HG03039 (cell line): Measurements from ENCODE around the gene NHLH1.

ENCODE experiments used
- ATAC-seq: cut with Tn5 transposase; IDR thresholded peaks from one replicate; pipeline ENCODE4 v1.9.1; 2021; ENCODE audit warnings: mild to moderate bottlenecking, moderate library complexity; ENCODE audit not compliant: unreplicated experiment

NHLH1 gene

DNA sequence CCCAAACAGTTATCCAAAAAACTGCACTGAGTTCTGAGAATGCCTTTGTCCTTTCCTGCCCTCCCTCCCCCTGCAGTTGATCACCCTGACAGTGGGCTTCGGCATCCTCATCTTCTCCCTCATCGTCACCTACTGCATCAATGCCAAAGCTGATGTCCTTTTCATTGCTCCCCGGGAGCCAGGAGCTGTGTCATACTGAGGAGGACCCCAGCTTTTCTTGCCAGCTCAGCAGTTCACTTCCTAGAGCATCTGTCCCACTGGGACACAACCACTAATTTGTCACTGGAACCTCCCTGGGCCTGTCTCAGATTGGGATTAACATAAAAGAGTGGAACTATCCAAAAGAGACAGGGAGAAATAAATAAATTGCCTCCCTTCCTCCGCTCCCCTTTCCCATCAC is 8.8 kb upstream of the NHLH1 start:
- ATAC-seq, result no peak

DNA sequence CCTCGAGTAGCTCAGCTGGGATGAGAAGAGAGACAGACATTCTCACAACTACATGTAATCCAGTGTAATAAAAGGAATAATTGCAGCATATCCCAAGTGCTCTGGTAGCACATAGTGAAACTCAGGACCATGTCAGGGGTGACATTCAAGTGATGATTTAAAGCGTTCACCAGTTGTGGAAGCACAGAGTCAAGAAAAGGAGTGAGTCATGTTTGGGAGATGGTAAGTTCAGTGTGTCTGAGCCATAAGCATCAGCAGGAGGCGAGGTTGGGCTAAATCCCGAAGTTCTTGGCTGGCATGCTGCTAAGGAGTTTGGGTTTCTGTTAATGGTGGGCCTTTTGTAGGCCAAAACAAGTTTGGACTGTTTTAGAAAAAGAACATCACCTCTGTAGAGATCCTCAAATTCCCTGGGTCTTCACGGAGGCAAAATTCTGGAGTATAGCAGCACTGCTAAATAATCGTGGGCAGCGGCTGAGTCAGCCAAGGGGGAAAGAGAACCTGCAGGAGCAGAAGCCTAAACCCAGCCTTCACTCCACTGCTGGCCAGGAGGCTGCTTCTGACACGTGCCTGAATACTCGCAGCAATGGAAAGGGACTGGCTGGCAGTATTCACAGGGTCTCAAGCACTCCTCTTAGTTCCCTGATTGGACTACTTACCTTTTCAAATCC is 7.2 kb upstream of the NHLH1 start:
- ATAC-seq, result no peak

DNA sequence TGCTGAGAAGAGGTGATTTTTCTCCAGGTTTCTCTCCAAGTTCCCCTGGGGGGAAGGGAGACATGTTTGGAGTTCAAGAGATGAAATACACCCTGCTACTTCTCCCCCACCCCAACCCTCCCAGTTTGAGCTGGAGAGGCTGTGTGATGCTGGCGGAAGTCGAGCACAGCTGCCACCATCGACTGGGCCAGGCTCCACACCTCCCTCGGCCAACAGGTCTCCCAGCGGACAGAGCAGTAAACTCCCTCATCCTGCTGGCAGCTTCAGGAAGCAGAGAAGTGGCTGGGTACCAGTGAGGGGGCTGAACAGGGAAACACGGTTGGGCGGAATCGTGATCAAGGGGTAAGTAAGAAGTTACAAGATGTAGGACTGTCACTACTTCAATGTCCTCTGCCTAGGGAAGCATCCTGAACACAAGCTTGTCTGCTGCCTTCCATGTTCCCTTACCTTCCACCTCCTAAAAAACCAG is 6.6 kb upstream of the NHLH1 start:
- ATAC-seq, result no peak

DNA sequence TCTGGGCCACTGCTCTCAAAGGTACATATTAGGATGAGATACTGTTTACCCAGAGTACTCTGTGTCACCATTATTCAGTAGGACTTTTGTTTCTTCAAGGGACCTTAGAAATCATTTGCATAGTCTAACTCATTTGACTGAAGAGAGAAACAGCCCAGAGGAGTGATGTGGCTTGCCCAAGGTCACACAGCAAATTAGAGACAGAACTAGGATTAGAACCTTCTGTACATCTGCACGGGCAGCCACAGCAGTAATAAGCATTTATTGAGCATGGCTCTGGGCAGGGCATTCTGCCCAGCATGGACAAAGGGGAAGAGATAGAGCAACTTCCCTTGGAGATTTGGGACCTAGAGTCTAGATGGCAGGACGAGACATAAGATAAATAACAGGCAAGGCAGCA is 5.7 kb upstream of the NHLH1 start:
- no peak for ATAC-seq

DNA sequence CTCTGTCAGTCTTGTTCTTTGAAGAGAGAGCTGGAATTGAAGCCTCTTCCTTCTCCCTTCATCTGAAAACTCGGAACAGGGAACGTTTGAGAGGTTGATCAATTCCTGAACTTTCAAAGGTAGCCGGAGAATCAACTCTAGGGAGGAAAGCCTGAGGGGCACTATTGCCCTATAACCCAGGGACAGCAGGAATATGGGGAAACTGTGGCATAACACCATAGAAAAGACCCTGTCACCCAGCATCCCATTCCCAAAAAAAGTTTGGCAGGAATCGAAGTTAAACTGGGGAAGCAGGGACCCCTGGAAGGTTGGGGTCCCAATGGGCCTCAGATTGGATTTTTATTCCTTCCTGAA is 5.1 kb upstream of the NHLH1 start:
- no peak for ATAC-seq

DNA sequence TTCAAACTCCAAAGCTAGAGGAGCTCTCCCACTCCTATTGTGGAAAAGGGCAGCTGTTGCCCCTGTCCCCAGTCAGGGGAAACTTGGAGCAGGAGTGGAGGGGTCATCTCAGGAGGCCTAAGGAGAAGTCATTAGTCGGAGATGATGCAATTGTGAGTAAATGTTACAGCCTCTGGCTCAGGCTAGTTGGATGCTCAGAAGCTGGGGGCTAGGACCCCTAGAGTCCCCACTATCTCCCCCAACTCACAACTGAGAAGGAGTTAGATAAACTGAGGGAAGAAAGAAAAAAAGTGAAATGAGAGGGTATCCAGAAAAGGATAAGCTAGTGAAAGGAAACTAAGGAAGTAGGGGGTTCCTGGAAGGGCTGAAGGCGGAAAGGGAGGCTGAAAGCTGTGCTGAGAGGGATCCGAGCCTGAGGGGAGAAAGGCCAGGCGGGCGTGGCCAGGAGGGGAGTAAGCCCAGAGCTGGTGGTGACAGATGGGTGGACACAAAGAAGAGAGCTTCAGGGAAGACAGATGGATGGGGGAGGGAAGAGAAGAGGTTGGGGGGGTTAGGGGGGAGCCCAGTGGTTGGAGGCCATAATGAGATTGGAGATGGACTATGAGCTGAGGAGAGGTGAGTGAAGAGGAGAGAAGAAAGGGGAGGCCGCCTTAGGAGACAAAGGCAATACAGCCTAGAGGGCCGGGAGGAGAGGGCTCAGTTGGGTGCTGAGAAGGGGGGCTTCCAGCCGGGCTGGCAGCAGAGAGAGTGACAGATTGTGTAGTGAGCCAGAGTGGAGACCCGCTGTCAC is 4.5 kb upstream of the NHLH1 start:
- ATAC-seq, result no peak

DNA sequence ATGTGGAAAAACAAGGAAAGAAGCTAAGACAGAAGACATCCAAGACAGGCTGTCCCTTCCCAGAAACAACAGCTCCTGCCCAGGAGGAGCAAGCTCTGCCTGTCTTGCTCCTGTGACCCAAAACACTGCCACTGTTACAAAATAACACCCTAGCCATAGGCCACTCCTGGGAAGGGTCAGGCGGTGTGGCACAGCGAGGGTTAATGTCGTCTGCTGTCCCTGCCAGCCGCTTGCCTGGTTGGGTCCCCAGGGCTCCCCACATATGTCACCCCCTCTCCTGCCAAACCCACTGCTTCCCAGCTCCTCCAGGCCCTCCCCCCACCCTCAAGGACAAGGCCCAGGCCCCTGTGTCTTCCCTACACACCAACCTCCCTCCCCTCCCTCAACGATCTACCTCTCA is 3.9 kb upstream of the NHLH1 start:
- no peak for ATAC-seq

DNA sequence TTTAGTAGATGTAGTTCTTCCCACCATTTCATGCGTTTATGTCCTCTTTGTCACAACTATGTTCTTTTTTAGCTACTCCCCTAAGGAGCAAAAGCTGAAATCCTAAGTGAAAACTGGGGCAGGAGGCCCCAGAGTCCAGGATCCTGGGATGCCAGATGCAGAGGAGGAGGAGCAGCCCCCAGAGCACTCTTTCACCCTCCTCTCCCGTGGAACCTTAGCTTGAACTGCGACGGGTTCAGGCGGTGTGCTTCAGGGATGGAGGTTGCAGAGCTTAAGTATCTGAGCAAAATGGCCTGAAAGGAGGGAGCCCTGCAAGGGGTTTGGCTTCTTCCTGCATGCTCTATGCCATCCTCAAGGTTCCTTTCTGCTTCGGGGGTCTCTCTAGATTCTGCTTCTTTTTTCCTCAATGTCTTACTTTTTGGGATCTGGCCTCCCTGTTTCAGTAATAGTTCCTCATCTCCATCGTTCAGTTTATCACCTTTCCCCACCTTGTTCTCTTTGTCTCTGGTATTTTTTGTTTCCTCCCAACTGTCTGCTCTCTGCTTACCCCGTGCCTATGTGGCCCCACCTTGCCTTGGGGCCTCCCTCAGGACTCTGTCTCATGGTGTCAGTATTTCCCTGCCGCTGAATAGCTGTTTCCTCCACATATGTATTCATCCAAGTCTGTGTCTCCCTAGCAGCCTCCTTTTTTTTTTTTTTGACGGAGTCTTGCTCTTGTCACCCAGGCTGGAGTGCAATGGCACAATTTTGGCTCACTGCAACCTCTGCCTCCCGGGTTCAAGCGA is 2.7 kb upstream of the NHLH1 start:
- ATAC-seq, result no peak

DNA sequence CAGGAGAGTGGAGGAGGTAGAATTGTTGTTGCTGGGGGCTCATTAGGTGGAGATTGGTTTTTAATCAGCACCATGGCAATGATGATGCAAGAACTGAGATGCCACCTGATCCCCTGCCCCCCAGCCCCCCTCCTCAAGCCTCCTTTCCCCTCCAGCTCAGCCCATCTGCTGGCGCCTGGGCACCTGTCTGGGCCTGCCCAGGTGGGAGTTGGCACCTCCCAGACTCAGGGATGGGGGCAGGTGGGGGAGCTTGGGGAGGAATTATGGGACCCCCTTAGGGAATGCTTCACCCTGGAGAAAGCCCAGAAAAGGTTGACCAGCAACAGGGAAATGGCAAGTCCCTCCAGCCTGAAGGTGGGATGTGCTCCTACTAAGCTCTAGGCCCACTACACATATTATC is 1.5 kb upstream of the NHLH1 start:
- no peak for ATAC-seq

DNA sequence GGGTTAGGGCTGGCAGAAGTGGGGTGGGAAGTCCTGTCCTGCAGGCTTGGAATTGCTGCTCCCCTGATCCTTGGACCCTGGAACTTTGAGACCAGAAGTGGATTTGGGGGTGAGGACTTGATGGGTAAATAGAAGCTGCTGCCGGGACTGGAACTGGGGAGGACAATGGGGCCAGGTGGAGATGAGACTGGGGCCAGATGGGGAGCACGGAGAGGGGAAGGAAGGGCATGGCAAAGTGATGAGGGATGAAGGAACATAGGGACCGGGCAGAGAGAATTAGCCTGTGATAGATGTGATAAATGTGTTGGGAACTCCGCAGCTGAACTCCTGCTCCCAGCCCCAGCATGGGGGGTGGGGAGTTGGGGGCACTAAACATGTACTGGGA is 637 bp downstream of the NHLH1 start:
- no peak for ATAC-seq

DNA sequence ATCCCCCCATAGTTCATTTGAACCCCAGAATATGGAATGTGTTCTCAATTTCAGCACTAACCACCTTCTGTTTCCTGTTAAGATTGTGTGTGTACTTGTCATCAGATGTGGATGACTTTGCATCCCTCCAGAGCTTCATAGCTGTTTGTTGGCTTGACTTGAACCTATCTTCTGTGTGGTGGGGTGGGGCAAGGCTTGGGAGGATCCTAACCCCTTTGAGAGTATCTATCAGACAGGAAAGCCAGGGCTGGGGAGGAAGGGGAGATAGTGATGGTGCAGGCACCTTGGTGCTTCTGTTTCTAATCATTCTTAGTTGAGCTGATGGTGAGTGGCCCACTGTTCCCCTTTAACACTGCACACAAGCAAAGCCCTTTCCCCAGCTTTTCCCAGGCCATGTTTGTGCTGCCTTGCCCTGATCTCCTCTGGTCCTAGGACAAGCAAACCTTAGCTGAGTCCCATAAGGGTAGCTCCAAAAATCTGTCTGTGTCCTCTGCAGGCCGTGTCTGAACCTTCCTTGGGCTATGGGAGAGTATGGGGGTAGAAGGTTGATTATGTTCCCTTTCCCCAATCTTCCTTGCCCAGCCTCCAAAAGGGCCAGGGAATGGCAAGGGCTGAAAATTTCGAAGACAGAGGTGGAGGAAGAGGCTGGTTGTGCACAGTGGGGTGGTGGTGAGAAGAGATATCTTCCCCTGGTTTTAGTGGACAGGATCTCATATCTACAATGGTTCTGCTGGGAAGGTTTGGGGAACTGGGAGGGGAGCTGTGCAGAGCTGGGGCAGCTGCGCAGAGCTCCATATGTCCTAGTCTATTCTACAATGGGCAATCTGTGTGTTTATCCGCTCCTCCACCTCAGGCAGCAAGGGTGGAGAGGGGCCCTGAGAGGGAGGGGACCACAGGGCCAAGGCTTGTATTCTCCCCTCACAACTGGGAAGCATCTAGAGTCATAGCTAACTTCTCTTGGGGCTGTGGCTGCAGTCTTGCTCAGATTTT is 1.4 kb downstream of the NHLH1 start:
- ATAC-seq, result no peak

DNA sequence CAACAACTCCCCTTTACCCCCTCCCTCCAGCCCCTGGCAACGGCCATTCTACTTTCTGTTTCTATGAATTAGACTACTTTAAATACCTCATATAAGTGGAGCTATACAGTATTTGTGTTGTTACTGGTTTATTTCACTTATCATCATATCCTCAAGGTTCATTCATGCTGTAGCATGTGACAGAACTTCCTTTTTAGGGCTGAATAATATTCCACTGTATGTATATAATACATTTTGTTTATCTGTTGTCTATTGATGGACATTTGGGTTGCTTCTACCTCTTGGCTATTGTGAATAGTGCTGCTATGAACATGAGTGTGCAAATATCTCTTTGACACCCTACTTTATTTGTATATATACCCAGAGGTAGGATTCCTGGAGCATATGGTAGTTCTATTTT is 2.2 kb downstream of the NHLH1 start:
- no peak for ATAC-seq

DNA sequence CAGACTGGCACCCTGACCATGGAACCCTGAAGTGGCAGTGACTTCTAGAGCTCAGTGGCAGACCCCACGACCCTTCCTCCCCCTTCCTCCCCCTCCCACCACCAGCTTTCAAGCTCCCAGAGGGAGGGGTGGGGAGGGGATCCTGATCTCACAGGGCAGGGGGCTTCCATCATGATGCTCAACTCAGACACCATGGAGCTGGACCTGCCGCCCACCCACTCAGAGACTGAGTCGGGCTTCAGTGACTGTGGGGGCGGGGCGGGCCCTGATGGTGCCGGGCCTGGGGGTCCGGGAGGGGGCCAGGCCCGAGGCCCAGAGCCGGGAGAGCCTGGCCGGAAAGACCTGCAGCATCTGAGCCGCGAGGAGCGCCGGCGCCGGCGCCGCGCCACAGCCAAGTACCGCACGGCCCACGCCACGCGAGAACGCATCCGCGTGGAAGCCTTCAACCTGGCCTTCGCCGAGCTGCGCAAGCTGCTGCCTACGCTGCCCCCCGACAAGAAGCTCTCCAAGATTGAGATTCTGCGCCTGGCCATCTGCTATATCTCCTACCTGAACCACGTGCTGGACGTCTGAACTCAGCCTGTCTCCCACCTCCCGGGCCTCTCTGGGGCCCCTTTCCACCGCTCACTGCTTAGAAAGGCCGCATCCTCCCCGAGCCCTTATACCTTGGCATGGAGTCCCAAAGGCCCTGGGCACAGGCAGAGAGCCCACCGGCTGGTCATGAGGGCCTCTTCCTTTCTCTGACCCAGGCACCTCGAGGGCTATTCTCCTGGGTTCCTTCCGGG is 3.9 kb downstream of the NHLH1 start:
- no peak for ATAC-seq

DNA sequence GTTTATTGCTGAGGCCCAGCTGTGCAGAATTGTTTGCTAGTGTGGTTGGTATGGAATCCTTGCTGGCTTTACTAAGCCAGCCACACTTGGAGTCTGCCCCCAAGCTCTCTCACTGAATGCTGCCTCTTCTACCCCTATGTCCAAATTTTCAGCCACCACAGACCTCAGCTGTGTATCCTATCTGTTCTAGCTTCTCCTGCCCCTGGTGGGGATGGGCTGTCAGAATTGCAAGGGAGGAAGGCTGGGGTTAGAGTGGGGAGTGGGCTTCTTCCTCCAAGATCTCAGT is 4.4 kb downstream of the NHLH1 start:
- ATAC-seq, result no peak

DNA sequence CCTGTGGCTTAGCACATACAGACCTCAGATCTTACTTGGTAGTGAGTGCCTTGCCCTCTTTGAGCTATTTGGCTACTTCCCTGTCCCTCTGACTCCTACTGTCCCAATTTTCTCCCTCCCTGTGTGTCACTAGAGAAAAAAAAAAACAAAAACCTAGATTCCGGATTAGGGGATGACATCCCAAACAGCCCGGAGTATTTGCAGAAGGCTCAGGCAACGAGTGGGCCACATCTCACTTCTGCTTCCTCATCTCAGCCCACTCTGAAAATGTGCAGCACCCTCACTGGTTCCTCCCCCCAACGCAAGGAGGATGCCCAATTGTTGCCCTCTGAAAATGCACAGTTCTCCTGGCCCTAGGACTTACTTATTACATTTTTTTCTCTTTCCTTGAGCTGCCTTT is 4.9 kb downstream of the NHLH1 start:
- ATAC-seq, result no peak

DNA sequence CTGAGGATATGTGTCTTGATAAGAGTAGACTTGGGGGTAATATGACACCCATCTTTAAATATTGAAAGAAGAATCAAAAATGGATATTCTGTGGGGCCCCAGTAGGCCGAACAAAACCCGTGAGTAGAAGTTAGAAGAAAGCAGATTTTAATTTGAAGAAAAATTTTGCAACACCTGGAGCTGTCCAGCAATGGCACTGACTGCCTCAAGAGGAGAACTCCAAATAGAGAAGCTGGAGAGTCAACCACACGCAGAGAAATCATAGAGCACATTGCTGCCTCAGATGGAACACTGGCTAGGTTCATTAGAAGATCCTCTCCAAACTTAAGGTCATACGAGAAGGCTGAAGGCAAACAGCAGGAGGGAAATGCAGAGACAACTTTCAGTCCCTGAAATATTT is 6.8 kb downstream of the NHLH1 start:
- ATAC-seq, result no peak

DNA sequence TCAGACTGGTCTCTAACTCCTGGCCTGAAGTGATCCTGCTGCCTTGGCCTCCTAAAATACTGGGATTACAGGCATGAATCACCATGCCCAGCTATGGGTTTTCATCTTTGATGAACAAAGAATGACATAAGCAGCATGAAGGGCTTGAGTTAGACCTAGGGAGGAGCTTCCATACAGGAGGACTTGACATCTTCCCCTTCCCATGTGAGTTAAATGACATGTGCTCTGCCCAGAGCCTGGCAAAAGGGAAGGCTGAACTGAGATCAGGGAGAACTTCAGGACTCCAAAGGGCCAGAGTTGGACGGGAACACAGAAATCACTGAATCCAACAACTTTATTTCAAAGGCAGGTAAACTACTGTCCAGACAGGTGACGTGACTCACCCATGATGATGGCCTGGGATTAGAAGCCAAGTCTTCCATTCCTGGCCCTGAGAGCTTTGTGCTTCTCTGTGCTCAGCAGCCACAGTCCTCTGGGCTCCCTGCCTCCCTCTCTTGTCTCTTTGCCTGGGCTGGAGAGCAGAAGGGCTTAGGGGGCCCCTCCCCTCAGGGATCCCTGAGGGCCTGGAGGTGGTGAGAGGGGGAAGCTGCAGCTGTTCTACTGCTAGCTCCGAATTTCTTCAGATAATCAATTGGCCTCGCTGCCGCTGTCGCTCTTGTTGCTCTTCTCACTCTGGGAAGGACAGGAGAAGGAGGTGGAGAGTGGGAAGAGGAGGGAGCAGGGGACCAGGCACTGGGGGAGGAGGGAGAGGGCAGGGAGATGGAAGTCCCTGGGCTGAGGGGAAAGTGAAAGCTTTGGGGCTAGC is 7.6 kb downstream of the NHLH1 start:
- no peak for ATAC-seq

DNA sequence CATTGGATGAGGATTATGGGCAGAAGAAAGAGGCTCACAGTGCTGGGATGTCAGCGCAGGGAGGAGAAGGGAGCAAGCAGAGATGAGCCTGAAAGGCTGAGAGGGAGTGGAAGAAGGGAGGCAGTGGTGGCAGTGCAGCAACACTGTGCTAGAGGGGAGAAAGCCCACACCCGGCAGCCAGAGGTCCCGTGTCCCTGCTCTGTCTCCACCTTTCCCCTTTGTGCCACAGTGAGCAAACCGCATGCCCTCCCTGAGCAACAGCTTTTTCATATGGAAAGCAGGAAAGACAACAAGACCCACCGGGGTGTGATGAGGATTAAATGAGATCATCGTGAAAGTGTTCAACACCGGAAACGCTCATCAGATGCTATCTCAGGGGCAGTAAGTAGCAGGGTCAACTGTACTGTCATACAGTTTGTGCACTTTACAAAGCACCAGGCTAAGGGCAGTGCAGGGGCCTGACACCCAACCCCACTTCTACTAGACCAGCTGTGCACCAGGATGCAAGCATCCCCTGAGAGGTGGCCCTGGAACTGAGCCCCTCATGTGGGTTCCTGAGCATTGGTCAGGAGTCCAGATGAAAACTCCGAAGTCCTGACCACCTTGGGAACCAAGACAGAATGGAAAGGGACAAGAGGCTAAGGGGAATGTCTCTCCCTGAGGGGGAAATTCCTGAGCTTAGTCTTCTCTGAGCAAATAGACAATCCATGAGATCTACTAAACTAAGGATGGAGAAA is 9.1 kb downstream of the NHLH1 start:
- no peak for ATAC-seq
